H9 (cell line): Measurements from ENCODE around the gene SRGAP1. TPM values are rescaled to one million over a fixed set of nuclear protein-coding genes. Genes with fewer than 3 reads are reported as not detected.
"Not testable (repeated sequence)": the region's sequence is repeated elsewhere in the genome, so short reads cannot be mapped to it uniquely, and the experiment has no call there.

Source experiments
- DNase-seq: peaks from one replicate; pipeline ENCODE4 v3.0.0-alpha.2; 2017
- H2AFZ ChIP-seq: one replicate; pipeline ENCODE4 v1.6.1; 2013; ENCODE audit warnings: mild to moderate bottlenecking, low read length, control low read depth, moderate library complexity
- H2AK5ac ChIP-seq: 2 replicates; pipeline ENCODE4 v1.6.1; 2013; ENCODE audit warnings: low read length, control low read depth, mixed read lengths; ENCODE audit not compliant: insufficient read length
- H2BK120ac ChIP-seq: one replicate; pipeline ENCODE4 v1.6.1; 2013; ENCODE audit warnings: low read depth, mild to moderate bottlenecking, low read length, control low read depth, inconsistent platforms; ENCODE audit not compliant: poor library complexity, severe bottlenecking
- H2BK12ac ChIP-seq: 2 replicates; pipeline ENCODE4 v1.6.1; 2013; ENCODE audit warnings: low read length, control low read depth, mixed read lengths, low read depth; ENCODE audit not compliant: insufficient read length
- H2BK15ac ChIP-seq: 2 replicates; pipeline ENCODE4 v1.6.1; 2013; ENCODE audit warnings: low read depth, low read length, control low read depth
- H2BK20ac ChIP-seq: one replicate; pipeline ENCODE4 v1.6.1; 2013; ENCODE audit warnings: low read depth, mild to moderate bottlenecking, low read length, control low read depth, inconsistent platforms; ENCODE audit not compliant: poor library complexity, severe bottlenecking
- H2BK5ac ChIP-seq: 2 replicates; pipeline ENCODE4 v1.6.1; 2013; ENCODE audit warnings: low read length, control low read depth, mixed read lengths; ENCODE audit not compliant: insufficient read length
- H3K14ac ChIP-seq: 2 replicates; pipeline ENCODE4 v1.6.1; 2013; ENCODE audit warnings: low read length, control low read depth; ENCODE audit not compliant: insufficient read depth
- H3K18ac ChIP-seq: 2 replicates; pipeline ENCODE4 v1.6.1; 2013; ENCODE audit warnings: low read depth, mild to moderate bottlenecking, mixed read lengths, low read length, control low read depth; ENCODE audit not compliant: insufficient read length
- H3K23ac ChIP-seq: 2 replicates; pipeline ENCODE4 v1.6.1; 2013; ENCODE audit warnings: low read length, control low read depth, mixed read lengths, low read depth; ENCODE audit not compliant: insufficient read length
- H3K23me2 ChIP-seq: 2 replicates; pipeline ENCODE4 v1.6.1; 2013; ENCODE audit warnings: low read depth, mild to moderate bottlenecking, mixed read lengths, low read length, control low read depth; ENCODE audit not compliant: insufficient read length, poor library complexity, severe bottlenecking
- H3K27ac ChIP-seq: 2 replicates; pipeline ENCODE4 v1.5.1; 2013; ENCODE audit warnings: low read length, control low read depth, mixed read lengths, low read depth; ENCODE audit not compliant: insufficient read length
- H3K27me3 ChIP-seq: 2 replicates; pipeline ENCODE4 v1.6.1; 2013; ENCODE audit warnings: low read length, control low read depth, inconsistent platforms; ENCODE audit not compliant: insufficient read depth
- H3K4ac ChIP-seq: 2 replicates; pipeline ENCODE4 v1.6.1; 2013; ENCODE audit warnings: low read depth, mild to moderate bottlenecking, control low read depth, inconsistent platforms, low read length, moderate library complexity
- H3K4me1 ChIP-seq: 2 replicates; pipeline ENCODE4 v1.6.1; 2013; ENCODE audit warnings: low read length, control low read depth, inconsistent platforms; ENCODE audit not compliant: insufficient read depth
- H3K4me2 ChIP-seq: 2 replicates; pipeline ENCODE4 v1.6.1; 2013; ENCODE audit warnings: low read length, control low read depth, mixed read lengths; ENCODE audit not compliant: insufficient read length, insufficient read depth
- H3K56ac ChIP-seq: 2 replicates; pipeline ENCODE4 v1.6.1; 2013; ENCODE audit warnings: low read depth, mild to moderate bottlenecking, mixed read lengths, low read length, control low read depth; ENCODE audit not compliant: insufficient read length
- H3K79me1 ChIP-seq: 2 replicates; pipeline ENCODE4 v1.6.1; 2013; ENCODE audit warnings: low read depth, mild to moderate bottlenecking, moderate library complexity, low read length, control low read depth, inconsistent platforms; ENCODE audit not compliant: insufficient read depth, poor library complexity, severe bottlenecking
- H3K79me2 ChIP-seq: 2 replicates; pipeline ENCODE4 v1.6.1; 2013; ENCODE audit warnings: low read length, control low read depth, inconsistent platforms; ENCODE audit not compliant: insufficient read depth
- H3K9ac ChIP-seq: 2 replicates; pipeline ENCODE4 v1.6.1; 2013; ENCODE audit warnings: low read length, control low read depth, mixed read lengths; ENCODE audit not compliant: insufficient read length; ENCODE audit errors: extremely low read depth
- H3K9me3 ChIP-seq: one replicate; pipeline ENCODE4 v1.6.1; 2013; ENCODE audit warnings: low read depth, low read length, inconsistent platforms; ENCODE audit not compliant: control insufficient read depth
- H3T11ph ChIP-seq: one replicate; pipeline ENCODE4 v1.6.1; 2013; ENCODE audit warnings: mild to moderate bottlenecking, low read length, control low read depth, inconsistent platforms
- H4K20me1 ChIP-seq: one replicate; pipeline ENCODE4 v1.6.1; 2013; ENCODE audit not compliant: control insufficient read depth, insufficient read length, insufficient read depth
- H4K5ac ChIP-seq: 2 replicates; pipeline ENCODE4 v1.6.1; 2013; ENCODE audit warnings: low read depth, mild to moderate bottlenecking, mixed read lengths, low read length, control low read depth; ENCODE audit not compliant: insufficient read length
- H4K8ac ChIP-seq: replicated peaks from 2 replicates; pipeline ENCODE4 v1.6.1; 2013; ENCODE audit warnings: low read length, control low read depth, mixed read lengths, low read depth; ENCODE audit not compliant: insufficient read length
- H4K91ac ChIP-seq: 2 replicates; pipeline ENCODE4 v1.6.1; 2013; ENCODE audit warnings: low read depth, mild to moderate bottlenecking, moderate library complexity, mixed read lengths, low read length, control low read depth; ENCODE audit not compliant: insufficient read length
- H3K27ac Mint-ChIP-seq, 3 experiments: 2 replicates in 2 of 3; 3 replicates in 1 of 3; pipeline ENCODE4 v1.8.0; 2020 to 2021; ENCODE audit warnings: mixed read lengths in 3 of 3, mild to moderate bottlenecking in 1 of 3, moderate library complexity in 1 of 3
- H3K27me3 Mint-ChIP-seq: 2 replicates; pipeline ENCODE4 v1.8.0; 2021; ENCODE audit warnings: low read depth, mild to moderate bottlenecking, moderate library complexity, mixed read lengths
- H3K36me3 Mint-ChIP-seq, 3 experiments: 2 replicates in 2 of 3; 3 replicates in 1 of 3; pipeline ENCODE4 v1.8.0; 2020 to 2021; ENCODE audit warnings: low read depth in 3 of 3, mixed read lengths in 3 of 3; ENCODE audit not compliant: insufficient read depth in 1 of 3
- H3K4me1 Mint-ChIP-seq, 2 experiments: 2 replicates each; pipeline ENCODE4 v1.8.0; 2020; ENCODE audit warnings: mixed read lengths in 2 of 2
- H3K4me3 Mint-ChIP-seq, 2 experiments: 2 replicates in 1 of 2; 3 replicates in 1 of 2; pipeline ENCODE4 v1.8.0; 2020 to 2021; ENCODE audit warnings: mild to moderate bottlenecking in 2 of 2, mixed read lengths in 2 of 2, moderate library complexity in 1 of 2
- H3K9me3 Mint-ChIP-seq, 2 experiments: 2 replicates in 1 of 2; 3 replicates in 1 of 2; pipeline ENCODE4 v1.8.0; 2020; ENCODE audit warnings: mild to moderate bottlenecking in 2 of 2, mixed read lengths in 2 of 2, moderate library complexity in 1 of 2
- WGBS: extraction: QIAGEN DNeasy Blood & Tissue Kit; methylation state at CpG from one replicate; pipeline ENCODE4 v1.1.7; 2013; ENCODE audit warnings: missing lambda C conversion rate, low lambda C conversion rate, mixed read lengths; ENCODE audit not compliant: insufficient read length; ENCODE audit errors: extremely low coverage; 5-methylcytosine and 5-hydroxymethylcytosine counted together
- total RNA-seq: library from RNA; stranded (reverse); gene quantifications from 2 replicates; pipeline ENCODE4 v1.2.1, GENCODE V29; 2021
- TF ChIP-seq, protein P1 (sequence below): fragments of 200-600 bp; sonication (generic); conservative IDR thresholded peaks from 3 replicates; pipeline ENCODE4 v1.8.0; 2021; ENCODE audit warnings: antibody characterized with exemption, mild to moderate bottlenecking

SRGAP1 gene
- total RNA-seq, 1 experiment from 2014 or later: 4.8 TPM

- Histone ChIP-seq H2BK20ac (no peak overlapping the region), H3K9me3 (no peaks in the 10 kb centered on the region), H2BK5ac (no peak overlapping the region), H3K18ac (no peak overlapping the region), H3K23me2 (no peaks in the 10 kb centered on the region), H2AFZ (no peak overlapping the region), H3K9ac (no peak overlapping the region), H2AK5ac (no peak overlapping the region), H3K79me2 (no peaks in the 10 kb centered on the region), H3K27me3 (no peaks in the 10 kb centered on the region), H4K91ac (no peak overlapping the region), H3K27ac (no peak overlapping the region), H3K4ac (no peak overlapping the region), H3T11ph (no peak overlapping the region), H2BK15ac (no peak overlapping the region), H4K8ac (no peak overlapping the region), H3K23ac (no peak overlapping the region), H3K14ac (no peak overlapping the region), H3K56ac (no peak overlapping the region), H4K5ac (no peak overlapping the region), H2BK120ac (no peak overlapping the region), H3K4me1 (no peaks in the 10 kb centered on the region), H3K79me1 (no peaks in the 10 kb centered on the region), H4K20me1 (no peaks in the 10 kb centered on the region), H2BK12ac (no peak overlapping the region), H3K4me2 (no peak overlapping the region)
- no peak overlapping the region for H3K27ac Mint-ChIP-seq
- H3K27me3 Mint-ChIP-seq: no peaks in the 10 kb centered on the region
- H3K36me3 Mint-ChIP-seq: no peaks in the 10 kb centered on the region
- peaks cover 8% of the 10 kb centered on the region in 2 experiments for H3K4me1 Mint-ChIP-seq
- DNase-seq: no peak
- TF ChIP-seq, protein P1, sequence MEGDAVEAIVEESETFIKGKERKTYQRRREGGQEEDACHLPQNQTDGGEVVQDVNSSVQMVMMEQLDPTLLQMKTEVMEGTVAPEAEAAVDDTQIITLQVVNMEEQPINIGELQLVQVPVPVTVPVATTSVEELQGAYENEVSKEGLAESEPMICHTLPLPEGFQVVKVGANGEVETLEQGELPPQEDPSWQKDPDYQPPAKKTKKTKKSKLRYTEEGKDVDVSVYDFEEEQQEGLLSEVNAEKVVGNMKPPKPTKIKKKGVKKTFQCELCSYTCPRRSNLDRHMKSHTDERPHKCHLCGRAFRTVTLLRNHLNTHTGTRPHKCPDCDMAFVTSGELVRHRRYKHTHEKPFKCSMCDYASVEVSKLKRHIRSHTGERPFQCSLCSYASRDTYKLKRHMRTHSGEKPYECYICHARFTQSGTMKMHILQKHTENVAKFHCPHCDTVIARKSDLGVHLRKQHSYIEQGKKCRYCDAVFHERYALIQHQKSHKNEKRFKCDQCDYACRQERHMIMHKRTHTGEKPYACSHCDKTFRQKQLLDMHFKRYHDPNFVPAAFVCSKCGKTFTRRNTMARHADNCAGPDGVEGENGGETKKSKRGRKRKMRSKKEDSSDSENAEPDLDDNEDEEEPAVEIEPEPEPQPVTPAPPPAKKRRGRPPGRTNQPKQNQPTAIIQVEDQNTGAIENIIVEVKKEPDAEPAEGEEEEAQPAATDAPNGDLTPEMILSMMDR: no peak
- no peak overlapping the region for H3K4me3 Mint-ChIP-seq
- no CpG with 5 or more reads among the region's 5 CpGs for WGBS
- H3K9me3 Mint-ChIP-seq: no peaks in the 10 kb centered on the region
These were observed 172.0 kb downstream of the SRGAP1 start for GRCh38 chr12:64016521-64016920.

GRCh38 chr12:64018116-64018515 lies 173.6 kb downstream of the SRGAP1 start:
- H3K27ac Mint-ChIP-seq: not testable (repeated sequence)

More at GRCh38 chr12:64018116-64018515, 173.6 kb downstream of the SRGAP1 start:
- H3K9ac ChIP-seq, H3K23me2 ChIP-seq, H3K18ac ChIP-seq, H3K23ac ChIP-seq, H2BK120ac ChIP-seq, H4K91ac ChIP-seq, H3K4me1 ChIP-seq, H3K4me2 ChIP-seq, H4K5ac ChIP-seq, H3K9me3 Mint-ChIP-seq, DNase-seq, H2BK20ac ChIP-seq, H2AFZ ChIP-seq, H3K14ac ChIP-seq, H3K27ac ChIP-seq, H3T11ph ChIP-seq, H2AK5ac ChIP-seq, H2BK15ac ChIP-seq, H3K27me3 ChIP-seq, H3K4ac ChIP-seq, H3K36me3 Mint-ChIP-seq, H3K27me3 Mint-ChIP-seq, H3K79me2 ChIP-seq, H3K9me3 ChIP-seq, H3K79me1 ChIP-seq, H2BK12ac ChIP-seq, H4K20me1 ChIP-seq, H3K56ac ChIP-seq, H4K8ac ChIP-seq, H2BK5ac ChIP-seq, H3K4me3 Mint-ChIP-seq: not testable (repeated sequence)
- no CpG with 5 or more reads among the region's 8 CpGs for WGBS
- H3K4me1 Mint-ChIP-seq: peaks cover 13 to 16% of the 10 kb centered on the region in 2 experiments
